Ramos (cell line): ENCODE data around the gene OAS2.

ENCODE experiments used
- in situ Hi-C: fragments of 300-500 bp; cut with MboI; formaldehyde crosslinking; loops from one replicate; pipeline ENCODE4 v1.14.3; 2022; ENCODE audit warnings: low sequenced_read_pairs; ENCODE audit not compliant: unreplicated experiment

The OAS2 gene

GRCh38 chr12:113054948-113055486, 76.7 kb downstream of the OAS2 start:
- in situ Hi-C loops, result no loop called here

- in situ Hi-C loops, result no loop called here
These were observed 77.5 kb downstream of the OAS2 start for GRCh38 chr12:113055594-113056380.

GRCh38 chr12:113056381-113056630, 78.0 kb downstream of the OAS2 start:
- in situ Hi-C loops, result no loop called here

- in situ Hi-C loops, result no loop called here
These were observed 78.5 kb downstream of the OAS2 start, which contains the start of gene DTX1 for GRCh38 chr12:113056631-113057488. Gene DTX1, plus strand, starts transcription at chr12:113056730. Its CDS starts 1,463 bp downstream, at chr12:113058193.

- in situ Hi-C loops, result no loop called here
These were observed 79.5 kb downstream of the OAS2 start for GRCh38 chr12:113057565-113058485.

- in situ Hi-C loops, result no loop called here
These were observed 80.2 kb downstream of the OAS2 start for GRCh38 chr12:113058553-113058952.

- in situ Hi-C loops, result no loop called here
These were observed 80.8 kb downstream of the OAS2 start for GRCh38 chr12:113059071-113059595.

- in situ Hi-C loops, result no loop called here
These were observed 82.1 kb downstream of the OAS2 start for GRCh38 chr12:113060336-113060960.

GRCh38 chr12:113061061-113061694, 82.9 kb downstream of the OAS2 start:
- in situ Hi-C loops, result no loop called here
